HepG2 (cell line): ENCODE data around the gene JCAD.

ENCODE experiments used
- EZH2 ChIP-seq: conservative IDR thresholded peaks from 2 replicates; pipeline ENCODE4 v1.6.1; 2012; ENCODE audit warnings: mild to moderate bottlenecking, low read depth, low read length, moderate library complexity
- HDAC2 ChIP-seq: sonication (generic); formaldehyde crosslinking; IDR thresholded peaks from 2 replicates; pipeline ENCODE4 v1.4.0; 2020; ENCODE audit warnings: missing genetic modification reagents
- HNF1B ChIP-seq: sonication (generic); formaldehyde crosslinking; IDR thresholded peaks from 2 replicates; pipeline ENCODE4 v1.5.1; 2020; ENCODE audit warnings: mild to moderate bottlenecking, moderate library complexity, missing genetic modification reagents
- IRF1 ChIP-seq: sonication (generic); formaldehyde crosslinking; IDR thresholded peaks from 2 replicates; pipeline ENCODE4 v1.4.0; 2020; ENCODE audit warnings: low read depth, mild to moderate bottlenecking, missing genetic modification reagents
- MYC ChIP-seq: sonication (generic); formaldehyde crosslinking; IDR thresholded peaks from 2 replicates; pipeline ENCODE4 v1.9.0; 2021; ENCODE audit warnings: missing genetic modification reagents, borderline replicate concordance
- NAIF1 ChIP-seq: sonication (generic); formaldehyde crosslinking; IDR thresholded peaks from 2 replicates; pipeline ENCODE4 v1.5.0; 2020; ENCODE audit warnings: mild to moderate bottlenecking, missing genetic modification reagents, borderline replicate concordance
- NBN ChIP-seq: fragments of 450-650 bp; conservative IDR thresholded peaks from 2 replicates; pipeline ENCODE4 v1.6.1; 2017
- PHB2 ChIP-seq: fragments of 450-650 bp; IDR thresholded peaks from 2 replicates; pipeline ENCODE4 v1.6.1; 2018; ENCODE audit not compliant: partially characterized antibody
- REPIN1 ChIP-seq: sonication (generic); formaldehyde crosslinking; IDR thresholded peaks from 2 replicates; pipeline ENCODE4 v1.8.0; 2022; ENCODE audit warnings: missing genetic modification reagents, low read depth, mild to moderate bottlenecking, borderline replicate concordance
- RXRA ChIP-seq: sonication (generic); formaldehyde crosslinking; IDR thresholded peaks from 2 replicates; pipeline ENCODE4 v1.5.1; 2020; ENCODE audit warnings: missing genetic modification reagents
- TAF1 ChIP-seq: sonication (generic); formaldehyde crosslinking; IDR thresholded peaks from 2 replicates; pipeline ENCODE4 v1.4.0; 2020; ENCODE audit warnings: missing genetic modification reagents
- USF2 ChIP-seq, 2 experiments: sonication (generic) in 1 of 2; formaldehyde crosslinking in 1 of 2; IDR thresholded peaks; 2 replicates each; pipeline versions ENCODE4 v1.5.1 to v1.6.1; 2011 to 2020; ENCODE audit warnings: borderline replicate concordance in 1 of 2, low read depth in 1 of 2, low read length in 1 of 2, mild to moderate bottlenecking in 1 of 2, missing genetic modification reagents in 1 of 2, moderate library complexity in 1 of 2
- ZBTB40 ChIP-seq, 2 experiments: fragments of 450-650 bp in 1 of 2; sonication (generic) in 1 of 2; formaldehyde crosslinking in 1 of 2; IDR thresholded peaks; 2 replicates each; pipeline versions ENCODE4 v1.6.1 to v1.8.0; 2016 to 2022; ENCODE audit warnings: antibody characterized with exemption in 1 of 2, mild to moderate bottlenecking in 1 of 2, missing genetic modification reagents in 1 of 2
- ZNF530 ChIP-seq: sonication (generic); formaldehyde crosslinking; IDR thresholded peaks from 2 replicates; pipeline ENCODE4 v1.5.0; 2020; ENCODE audit warnings: low read depth, mild to moderate bottlenecking, missing genetic modification reagents

GRCh38 chr10:29992914-29993313, 66.5 kb downstream of the JCAD start:
- TF ChIP-seq ZNF530 (CRISPR knock-in tag) (no peak), USF2 (IDR thresholded peaks at IDR 0.05; ENCODE audit: low read depth, low read length) (no peak), USF2 (CRISPR knock-in tag; IDR thresholded peaks at IDR 0.05; ENCODE audit: borderline replicate concordance) (no peak), EZH2 (no peak), ZBTB40 (IDR thresholded peaks at IDR 0.05) (no peak), ZBTB40 (CRISPR knock-in tag; IDR thresholded peaks at IDR 0.05) (no peak), NAIF1 (CRISPR knock-in tag) (no peak), REPIN1 (CRISPR knock-in tag) (no peak), RXRA (no peak), PHB2 (no peak), TAF1 (CRISPR knock-in tag) (no peak), IRF1 (no peak), HNF1B (CRISPR knock-in tag) (no peak), HDAC2 (CRISPR knock-in tag) (no peak), NBN (no peak), MYC (CRISPR knock-in tag) (no peak)
